Activated CD4-positive, alpha-beta T cell treated with anti-CD3 and anti-CD28 coated beads for 4 hours (primary cell): ENCODE measurements around the gene MPC1.

ENCODE experiments used
- DNase-seq, 2 donors: peaks; one replicate each; pipeline ENCODE4 v3.0.0-alpha.2; 2020

The MPC1 gene

DNA sequence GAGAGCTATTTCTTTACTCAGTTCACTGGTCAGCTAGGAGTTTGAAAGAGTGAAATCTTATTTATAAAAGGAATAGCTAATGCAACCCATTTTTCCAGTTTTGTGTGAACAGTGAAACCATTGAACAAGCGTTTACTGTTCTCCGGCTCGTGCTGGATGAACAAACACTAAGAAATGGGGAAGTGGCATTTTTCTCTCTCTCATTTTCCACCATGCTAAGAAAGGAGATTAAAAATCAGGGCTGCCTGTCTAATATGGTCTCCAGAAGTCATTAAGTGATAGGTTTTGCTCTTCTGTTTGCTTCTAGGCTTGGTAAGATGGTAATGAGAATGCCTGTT, 39.6 kb downstream of the MPC1 start:
- no peak for DNase-seq

DNA sequence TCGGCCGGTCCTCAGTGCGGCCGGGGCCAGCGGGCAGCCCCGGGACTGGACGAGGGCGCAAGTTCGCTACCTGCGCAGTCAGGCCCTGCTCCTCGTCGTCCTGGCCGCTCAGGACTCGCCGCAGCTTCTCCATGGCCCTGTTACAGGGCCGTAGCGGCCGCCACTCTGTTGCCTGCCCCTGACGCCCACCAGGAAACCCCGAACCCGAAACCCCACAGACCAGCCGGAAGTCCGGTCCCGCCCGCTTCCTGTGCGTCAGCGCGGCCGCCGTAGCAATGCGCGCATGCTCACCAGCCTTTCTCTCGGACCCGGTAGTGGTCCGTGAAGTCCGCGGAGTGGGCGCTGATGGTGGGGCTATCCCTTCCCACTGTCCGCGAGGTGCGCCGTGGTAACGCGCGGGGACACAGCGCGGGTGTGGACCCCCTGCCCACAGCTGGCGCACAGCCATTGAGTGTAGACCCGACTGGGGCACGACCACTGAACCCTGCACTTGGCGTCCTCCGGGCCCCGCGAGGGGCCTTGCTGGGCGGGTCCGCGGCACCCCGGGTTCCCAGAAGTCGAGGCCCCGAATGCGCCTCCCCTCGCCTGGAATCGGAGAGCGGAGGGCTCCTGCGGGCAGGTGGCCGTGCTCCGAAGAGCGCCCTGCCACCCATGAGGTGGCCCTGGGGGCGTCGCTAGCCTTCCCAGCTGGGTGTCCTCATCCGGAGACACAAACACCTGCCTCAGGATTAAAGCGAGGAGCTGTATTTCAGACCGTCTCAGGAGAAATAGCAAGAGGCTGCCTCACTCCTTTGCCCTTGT, 40.2 kb downstream of the MPC1 start, which contains the start of gene SFT2D1:
Gene SFT2D1 (minus strand): TSS at position 197 of the 801 bp plus-strand sequence. CDS start 64 bp downstream, at position 133.
- peak; percentile 60 to 77 for DNase-seq

DNA sequence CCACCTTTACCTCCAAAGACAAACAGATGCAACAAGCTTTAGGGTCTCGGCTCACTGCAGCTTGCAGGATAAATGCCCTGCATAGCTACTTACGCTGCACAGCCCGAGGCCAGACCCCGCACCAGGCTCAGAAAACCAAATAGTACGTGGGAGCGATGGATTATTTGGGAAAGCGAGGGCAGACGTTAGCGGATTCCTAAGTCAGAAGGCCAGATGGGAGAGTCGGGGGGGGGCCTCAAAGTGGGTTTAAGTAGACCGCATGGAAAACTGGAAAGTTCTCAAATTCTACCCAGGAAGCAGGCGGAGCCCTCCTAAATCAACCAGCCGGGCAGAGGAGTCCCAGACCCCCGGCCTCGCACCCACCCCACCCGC, 40.8 kb downstream of the MPC1 start:
- peak in 1 of 2 donors; percentile 5 for DNase-seq

DNA sequence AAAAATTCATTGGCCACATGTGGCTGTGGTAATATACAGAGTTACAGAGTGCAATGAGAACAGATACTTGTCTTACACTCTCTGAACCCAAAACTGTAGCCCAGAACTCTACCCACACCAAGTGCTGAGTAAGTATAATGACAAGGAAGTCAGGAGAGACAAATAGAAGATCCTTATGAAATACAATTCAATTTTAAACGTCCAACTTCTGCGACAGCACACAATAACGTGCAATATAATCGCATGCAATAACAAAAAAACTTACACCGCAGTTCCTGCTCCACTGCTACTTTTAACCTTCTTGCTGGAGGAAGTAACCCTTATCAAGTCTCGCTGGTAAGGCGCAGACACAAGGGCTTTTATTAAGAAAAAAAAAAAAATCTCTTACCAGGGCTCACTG, 41.3 kb downstream of the MPC1 start:
- no peak for DNase-seq

DNA sequence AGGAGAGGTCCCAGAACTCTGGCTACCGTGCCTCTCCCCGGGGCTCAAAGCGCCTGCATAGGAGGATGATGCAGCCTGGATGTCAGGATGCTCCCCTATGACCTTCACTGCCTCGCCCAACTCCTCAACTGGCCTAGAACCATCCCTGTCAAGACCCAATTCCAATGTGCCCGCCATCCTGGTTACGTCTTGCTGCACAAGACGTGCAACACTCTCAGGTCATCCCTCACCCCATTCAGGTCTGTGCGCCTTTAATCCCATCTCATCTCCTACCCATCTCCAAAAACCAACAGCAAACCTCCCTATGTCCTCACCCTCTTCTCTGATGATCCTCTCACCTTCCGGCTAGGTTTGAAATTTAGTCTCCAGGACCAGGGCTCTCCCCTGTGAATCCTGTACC, 43.9 kb downstream of the MPC1 start:
- no peak for DNase-seq

DNA sequence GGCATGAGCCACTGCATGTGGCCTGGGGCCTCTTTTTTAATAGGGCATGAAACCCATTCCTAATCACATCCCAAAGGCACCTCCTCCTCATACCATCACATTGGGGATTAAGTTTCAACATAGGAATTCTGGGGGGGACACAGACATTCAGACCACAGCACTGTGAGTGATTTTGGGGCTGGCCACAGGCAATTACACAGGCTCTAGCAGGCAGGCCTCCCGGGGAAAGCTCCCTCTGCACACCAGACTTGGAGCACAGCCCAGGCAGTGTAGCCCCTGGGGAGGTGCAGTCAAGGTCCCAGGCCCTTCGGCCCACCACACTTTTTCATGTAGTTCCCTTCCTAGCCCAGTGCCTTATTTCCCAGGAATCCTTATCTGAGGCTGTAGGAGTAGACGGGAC, 45.9 kb downstream of the MPC1 start:
- no peak for DNase-seq

DNA sequence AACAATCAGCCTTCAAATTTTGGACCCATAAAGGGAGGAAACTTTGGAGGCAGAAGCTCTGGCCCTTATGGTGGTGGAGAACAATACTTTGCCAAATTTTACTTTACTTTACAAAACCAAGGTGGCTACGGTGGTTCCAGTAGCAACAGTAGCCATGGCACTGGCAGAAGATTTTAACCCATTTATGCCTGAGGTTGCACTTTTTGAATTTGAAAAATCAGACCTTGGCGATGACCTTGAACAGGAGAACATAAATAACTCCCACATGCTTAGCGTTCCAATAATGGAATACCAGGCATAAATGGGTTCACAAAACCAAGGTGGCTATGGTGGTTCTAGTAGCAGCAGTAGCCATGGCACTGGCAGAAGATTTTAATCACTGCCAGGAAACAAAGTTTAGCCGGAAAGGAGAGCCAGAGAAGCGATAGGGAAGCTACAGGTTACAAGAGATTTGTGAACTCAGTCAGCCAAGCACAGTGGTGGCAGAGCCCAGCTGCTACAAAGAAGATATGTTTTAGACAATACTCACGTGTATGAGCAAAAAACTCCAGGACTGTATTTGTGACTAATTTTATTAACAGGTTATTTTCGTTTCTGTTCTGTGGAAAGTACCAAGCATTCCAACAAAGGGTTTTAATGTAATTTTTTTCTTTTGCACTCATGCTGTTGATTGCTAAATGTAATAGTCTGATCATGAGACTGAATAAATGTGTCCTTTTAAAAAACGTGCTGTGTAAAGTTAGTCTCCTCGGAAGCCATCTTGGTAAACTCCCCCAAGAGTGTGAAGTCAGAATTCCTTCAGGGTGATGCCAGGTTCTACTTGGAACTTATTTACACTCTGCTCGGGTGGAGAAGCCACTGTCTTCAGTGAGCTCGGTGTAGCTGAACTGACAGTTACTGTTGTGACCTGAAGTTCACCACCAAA, 47.1 kb downstream of the MPC1 start:
- no peak for DNase-seq

DNA sequence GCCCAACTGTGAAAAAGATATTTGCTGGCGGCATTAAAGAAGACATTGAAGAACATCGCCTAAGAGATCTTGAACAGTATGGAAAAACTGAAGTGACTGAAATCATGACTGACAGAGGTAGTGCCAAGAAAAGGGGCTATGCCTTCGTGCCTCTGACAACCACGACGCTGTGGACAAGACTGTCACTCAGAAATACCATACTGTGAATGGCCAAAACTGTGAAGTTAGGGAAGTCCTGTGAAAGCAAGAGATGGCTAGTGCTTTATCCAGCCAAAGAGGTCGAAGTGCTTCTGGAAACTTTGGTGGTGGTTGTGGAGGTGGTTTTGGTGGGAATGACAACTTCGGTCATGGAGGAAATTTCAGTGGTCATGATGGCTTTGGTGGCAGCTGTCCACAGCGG, 47.9 kb downstream of the MPC1 start:
- DNase-seq = no peak

DNA sequence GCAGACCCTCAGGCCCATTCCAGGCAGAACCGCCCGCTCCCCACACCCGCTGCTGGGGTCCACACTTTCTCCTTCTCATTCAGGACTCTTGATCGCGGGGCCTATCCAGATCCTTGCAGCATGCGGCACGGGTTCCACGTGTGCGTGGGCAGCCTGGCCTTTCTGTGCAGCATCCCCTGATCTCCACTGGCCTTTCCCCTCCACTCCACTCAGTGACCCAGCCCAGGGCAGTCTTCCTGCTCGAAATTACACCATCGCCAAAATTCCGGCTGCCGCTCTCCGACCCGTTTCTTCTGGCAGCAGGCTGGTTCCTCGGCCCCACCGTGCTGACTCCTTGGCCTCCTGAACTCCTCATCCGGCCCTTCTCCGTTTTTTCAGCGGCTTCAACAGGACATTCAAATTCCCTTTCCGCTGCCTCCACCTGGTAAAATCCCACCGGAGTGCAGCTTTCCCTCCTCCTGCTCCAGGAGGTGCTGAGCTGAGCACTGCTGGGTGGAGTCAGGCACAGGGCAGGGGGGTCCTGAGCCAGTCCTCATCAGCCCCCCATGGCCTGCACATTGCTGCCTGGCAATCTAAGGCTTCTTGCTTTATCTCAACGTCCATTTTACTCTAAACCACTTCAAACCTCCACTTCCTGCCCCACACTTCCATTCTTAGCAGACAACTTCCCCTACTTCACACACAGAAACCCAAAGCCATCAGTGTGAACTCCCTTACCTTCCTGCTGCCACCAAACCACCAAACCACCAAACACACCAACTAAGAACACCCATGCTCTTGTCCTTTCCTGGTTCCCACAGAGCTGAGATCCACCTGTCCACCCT, 49.4 kb downstream of the MPC1 start:
- DNase-seq = no peak

DNA sequence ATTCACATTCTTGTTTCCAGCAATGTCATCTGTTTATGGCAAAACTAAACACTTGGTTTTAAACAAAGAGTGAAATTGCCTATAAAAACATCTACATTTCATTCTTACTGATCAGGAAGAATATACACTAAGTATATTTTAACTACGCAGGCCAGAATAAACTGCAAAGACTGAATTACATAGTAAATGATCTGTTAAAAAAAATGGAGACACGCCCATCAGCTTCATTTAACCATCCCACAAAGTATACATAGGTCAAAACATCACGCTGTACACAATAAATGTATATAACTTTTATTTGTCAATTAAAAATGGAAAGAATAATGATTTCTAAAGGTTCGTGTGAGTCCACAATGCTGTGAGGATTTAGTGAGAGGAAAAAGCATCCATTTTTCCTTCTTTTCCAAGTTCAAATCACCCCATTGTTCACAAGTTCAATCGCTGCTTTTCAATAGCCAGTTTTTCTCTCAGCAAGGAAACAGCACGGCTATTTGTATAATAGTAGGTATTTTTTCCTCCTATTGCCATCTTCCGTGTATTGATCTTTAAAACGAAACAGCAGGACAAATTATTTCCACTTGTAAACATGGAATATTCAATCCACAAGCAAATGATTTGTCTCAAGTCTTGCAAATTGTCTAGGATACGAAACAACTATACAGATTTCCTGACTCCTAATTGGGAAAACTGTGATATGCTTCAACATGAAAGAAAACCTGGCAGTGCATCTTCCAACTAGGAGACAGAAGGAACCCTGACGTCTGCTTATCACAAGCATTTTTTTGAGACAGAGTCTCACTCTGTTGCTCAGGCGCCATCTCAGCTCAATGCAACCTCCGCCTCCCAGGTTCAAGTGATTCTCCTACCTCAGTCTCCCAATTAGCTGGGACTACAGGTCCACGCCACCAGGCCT, 51.0 kb downstream of the MPC1 start:
- DNase-seq = no peak

DNA sequence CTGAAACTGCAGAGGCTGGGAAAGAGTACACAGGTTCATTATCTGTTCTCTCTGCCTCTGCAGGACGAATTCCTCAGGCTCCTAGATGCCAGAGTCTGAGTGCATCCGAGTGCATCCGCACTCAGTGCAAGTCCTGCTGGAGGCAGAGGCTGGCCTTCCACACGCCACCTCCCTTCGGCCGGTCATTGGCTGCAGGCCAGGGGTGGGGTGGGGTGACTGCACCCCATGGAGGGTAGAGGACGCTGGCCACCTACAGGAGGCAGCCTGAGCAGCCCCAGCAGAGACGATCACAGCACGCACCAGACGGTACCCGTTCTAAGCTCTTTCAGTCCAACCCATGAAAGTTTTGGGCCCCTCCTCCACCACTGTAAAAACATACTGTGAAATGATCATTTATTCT, 52.1 kb downstream of the MPC1 start:
- no peak for DNase-seq

DNA sequence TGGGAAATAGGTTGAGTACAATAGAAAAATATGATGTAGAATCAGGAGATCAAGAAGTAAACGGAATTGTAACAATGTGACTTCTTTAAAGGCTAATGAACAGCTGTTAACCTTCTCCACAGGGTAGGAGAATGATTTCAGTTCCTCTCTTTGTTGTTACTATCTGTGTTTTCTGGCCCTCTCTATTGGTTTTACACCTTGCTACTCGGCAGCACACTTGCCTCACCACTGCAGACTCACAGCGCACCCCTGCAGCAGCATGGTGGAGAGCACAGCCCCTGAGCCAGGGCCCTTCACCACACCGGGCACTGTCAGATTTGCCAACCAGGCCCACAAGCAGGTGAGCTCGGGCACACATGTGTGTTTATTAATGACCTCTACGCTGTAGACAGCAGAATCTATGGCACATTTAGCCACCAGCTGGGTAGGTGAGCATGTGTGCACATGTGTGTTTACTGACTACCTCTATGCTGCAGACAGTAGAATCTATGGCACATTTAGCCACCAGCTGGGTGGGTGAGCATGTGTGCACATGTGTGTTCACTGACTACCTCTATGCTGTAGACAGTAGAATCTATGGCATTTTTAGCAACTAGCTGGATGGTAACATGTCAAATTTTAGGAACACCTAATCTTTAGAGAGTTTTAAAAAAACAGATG, 57.2 kb downstream of the MPC1 start:
- no peak for DNase-seq

DNA sequence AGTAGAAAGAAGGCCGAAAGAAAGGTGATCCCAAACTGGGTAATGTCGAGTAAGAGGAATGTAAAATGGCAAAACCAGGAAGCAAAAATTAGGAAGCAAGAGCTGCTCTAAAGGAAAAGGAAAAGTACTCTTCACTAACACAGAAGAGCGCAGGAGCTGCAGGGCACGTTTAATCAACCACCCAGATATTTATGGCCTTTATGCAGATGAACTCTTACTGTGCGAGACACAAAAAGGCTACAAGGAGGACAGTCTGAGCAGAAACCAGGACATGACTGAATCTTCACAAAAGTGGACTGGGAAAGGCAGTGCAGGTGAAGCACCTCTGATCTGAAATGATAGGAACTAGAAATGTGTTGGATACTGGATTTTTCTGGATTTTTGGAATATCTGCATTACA, 59.3 kb downstream of the MPC1 start:
- DNase-seq = no peak

DNA sequence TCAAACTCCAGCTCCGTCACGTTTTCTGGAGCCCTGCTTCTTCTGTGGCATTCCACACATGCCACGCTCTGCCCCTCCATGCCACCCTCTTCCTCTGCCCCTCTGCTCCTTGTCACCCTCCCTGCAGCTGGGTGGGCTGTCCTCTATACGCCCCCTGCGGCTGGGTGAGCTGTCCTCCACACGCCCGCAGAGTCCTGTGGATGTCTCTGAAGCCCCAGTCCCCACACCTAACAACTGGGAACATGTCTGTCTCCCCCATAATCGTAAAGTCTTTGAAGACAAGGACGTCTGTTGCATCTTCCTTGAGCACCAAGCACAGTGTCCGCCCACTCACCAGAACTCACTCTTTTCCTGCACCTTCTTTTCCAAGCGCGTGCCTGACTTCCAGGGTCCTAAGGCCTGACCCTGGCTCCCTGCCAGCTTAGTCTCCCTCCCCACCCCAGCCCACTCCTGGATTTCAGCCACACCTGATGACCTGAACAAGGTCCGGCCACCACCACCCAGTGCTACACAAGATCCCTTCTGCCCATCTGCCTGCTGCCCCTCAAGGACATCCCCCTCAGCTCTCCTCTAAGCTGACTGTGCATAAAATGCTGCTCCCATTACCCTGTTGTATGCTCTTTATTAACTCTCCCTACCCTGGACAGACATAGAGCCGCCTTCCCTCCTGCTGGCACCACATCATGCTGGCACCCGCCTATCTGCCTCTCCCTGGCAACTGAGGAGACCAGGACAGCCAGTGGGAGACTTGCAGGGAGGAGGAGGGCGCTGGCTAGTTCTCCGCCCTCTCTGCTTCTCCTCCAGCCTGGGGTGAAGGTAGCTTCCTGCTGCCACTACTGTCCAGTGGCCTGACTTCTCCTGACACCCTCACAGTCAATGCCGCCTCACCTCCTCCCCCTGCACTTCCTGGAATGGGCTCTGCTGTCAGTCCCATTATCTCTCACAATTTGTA, 63.8 kb downstream of the MPC1 start:
- no peak for DNase-seq

DNA sequence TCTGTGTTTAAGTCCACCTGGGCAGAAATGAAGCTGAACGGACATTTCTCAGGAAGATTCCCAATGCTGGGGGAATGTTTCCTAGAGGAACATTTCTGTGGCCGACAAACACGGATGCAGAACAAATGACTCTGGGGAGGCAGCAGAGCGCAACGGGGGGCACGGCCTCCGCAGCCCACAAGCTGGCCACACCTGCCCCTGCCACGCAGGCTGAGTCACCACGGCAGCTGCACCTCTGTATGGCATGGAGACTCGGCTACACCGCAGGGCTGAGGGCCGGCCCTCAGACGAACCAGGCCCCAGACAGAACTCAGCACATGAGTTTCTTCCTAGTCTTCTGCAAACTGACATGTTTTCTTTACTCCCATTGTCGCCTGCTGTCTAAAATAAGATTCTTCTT, 64.5 kb downstream of the MPC1 start:
- no peak for DNase-seq

DNA sequence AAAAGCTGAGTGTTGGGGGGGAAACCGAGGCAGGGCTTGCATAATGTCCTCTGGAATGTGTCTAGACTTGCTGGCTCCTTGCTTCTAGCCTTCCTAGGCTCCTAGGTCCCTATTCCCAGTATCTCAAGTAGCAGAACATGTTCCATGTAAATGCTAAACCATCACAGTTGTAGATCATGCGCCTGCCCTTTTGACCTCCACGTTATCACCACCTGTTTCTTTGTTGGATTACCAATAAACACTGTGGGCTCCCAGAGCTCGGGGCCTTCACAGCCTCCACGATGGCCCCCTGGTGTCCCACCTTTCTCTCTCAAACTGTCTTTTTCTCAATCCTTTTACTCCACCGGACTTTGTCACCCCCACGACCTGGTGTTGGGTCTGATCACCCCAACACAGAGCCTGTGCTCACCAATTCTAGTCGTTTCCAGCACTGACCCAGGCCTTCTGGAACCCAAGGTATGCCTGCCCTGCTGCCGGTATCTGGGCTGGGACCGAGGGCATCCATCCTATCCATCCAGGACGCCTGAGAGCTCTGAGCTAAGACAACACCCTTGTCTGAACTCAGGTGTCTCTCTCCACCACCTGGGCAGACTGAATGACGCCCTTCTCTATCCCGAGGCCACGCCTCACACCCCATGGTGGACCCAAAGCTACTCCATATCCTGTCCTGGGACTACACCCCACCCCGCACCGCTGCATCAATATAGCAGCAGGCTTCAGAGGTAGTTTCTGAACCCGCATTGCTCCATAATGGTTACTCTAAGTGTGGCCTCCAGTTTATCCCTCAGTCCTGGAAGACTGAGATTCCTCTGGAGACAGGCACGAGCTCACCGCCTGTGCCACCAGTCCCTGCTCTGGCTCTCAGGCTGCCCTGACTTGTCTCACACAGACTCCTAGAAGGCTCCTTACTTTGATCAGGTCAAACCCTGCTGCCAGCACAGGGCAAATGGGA, 65.2 kb downstream of the MPC1 start:
- no peak for DNase-seq

DNA sequence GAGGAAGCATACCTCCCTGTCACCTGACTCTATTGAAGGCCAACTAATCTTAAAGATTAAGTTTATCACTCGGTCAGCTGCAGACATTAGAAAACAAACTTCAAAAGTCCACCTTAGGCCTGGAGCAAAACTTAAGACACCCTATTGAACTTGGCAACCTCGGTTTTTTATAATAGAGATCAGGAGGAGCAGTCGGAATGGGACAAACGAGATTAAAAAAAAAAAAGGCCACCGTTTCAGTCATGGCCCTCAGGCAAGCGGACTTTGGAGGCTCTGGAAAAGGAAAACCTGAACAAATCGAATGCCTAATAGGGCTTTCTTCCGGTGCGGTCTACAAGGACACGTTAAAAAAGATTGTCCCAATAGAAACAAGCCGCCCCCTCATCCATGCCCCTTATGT, 67.3 kb downstream of the MPC1 start:
- DNase-seq = no peak
